K562 (cell line): ENCODE measurements around the gene KNL1. TPM values are rescaled to one million over a fixed set of nuclear protein-coding genes. Genes with fewer than 3 reads are reported as not detected.

ENCODE experiments used
- CEBPZ ChIP-seq: fragments of 150-350 bp; IDR thresholded peaks from 2 replicates; pipeline ENCODE4 v1.6.1; 2014; ENCODE audit warnings: low read depth, mild to moderate bottlenecking, low read length, borderline replicate concordance
- E2F6 ChIP-seq, 2 experiments: IDR thresholded peaks; 2 replicates each; pipeline ENCODE4 v1.6.1; 2011; ENCODE audit warnings: borderline replicate concordance in 1 of 2, control low read depth in 1 of 2, low read depth in 1 of 2, low read length in 1 of 2, mild to moderate bottlenecking in 1 of 2, mixed read lengths in 1 of 2, moderate library complexity in 1 of 2; ENCODE audit not compliant: insufficient read depth in 1 of 2, insufficient read length in 1 of 2, poor library complexity in 1 of 2, severe bottlenecking in 1 of 2; ENCODE audit errors: extremely low read depth in 1 of 2
- FOS ChIP-seq: IDR thresholded peaks from 3 replicates; pipeline ENCODE4 v1.6.1; 2011; ENCODE audit not compliant: insufficient read length; ENCODE audit errors: extremely low read depth
- FOXA3 ChIP-seq, 2 experiments: fragments of 450-650 bp in 1 of 2; sonication (generic) in 1 of 2; formaldehyde crosslinking; IDR thresholded peaks in 1 of 2; conservative IDR thresholded peaks in 1 of 2; 2 replicates each; pipeline versions ENCODE4 v1.4.0 to v1.8.0; 2020 to 2022; ENCODE audit warnings: mild to moderate bottlenecking in 2 of 2, missing genetic modification reagents in 1 of 2
- GABPB2 ChIP-seq: fragments of 250-450 bp; sonication (Bioruptor Pico); conservative IDR thresholded peaks from 2 replicates; pipeline ENCODE4 v1.5.1; 2021; ENCODE audit warnings: mild to moderate bottlenecking
- HCFC1 ChIP-seq: IDR thresholded peaks from 2 replicates; pipeline ENCODE4 v1.6.1; 2012; ENCODE audit warnings: low read depth, low read length, improper control_type of control experiment
- HEY1 ChIP-seq: fragments of 250-450 bp; sonication (Bioruptor Pico); IDR thresholded peaks from 2 replicates; pipeline ENCODE4 v1.5.0; 2020; ENCODE audit warnings: mild to moderate bottlenecking, moderate library complexity, borderline replicate concordance
- HMBOX1 ChIP-seq: sonication (generic); IDR thresholded peaks from 2 replicates; pipeline ENCODE4 v1.6.1; 2016
- KAT2B ChIP-seq: IDR thresholded peaks from one replicate; pipeline ENCODE4 v1.6.1; 2012; ENCODE audit warnings: low read depth, mild to moderate bottlenecking, control low read depth, inconsistent platforms, low read length, moderate library complexity
- MBD1 ChIP-seq: fragments of 250-450 bp; sonication (Bioruptor Pico); IDR thresholded peaks from 2 replicates; pipeline ENCODE4 v1.8.0; 2022; ENCODE audit warnings: inconsistent platforms
- MIER1 ChIP-seq: fragments of 450-650 bp; IDR thresholded peaks from 2 replicates; pipeline ENCODE4 v1.6.1; 2016; ENCODE audit warnings: antibody characterized with exemption, mild to moderate bottlenecking, low read depth
- PCBP1 ChIP-seq: fragments of 200-400 bp; formaldehyde crosslinking; IDR thresholded peaks from 2 replicates; pipeline ENCODE4 v1.6.1; 2018; ENCODE audit warnings: mild to moderate bottlenecking, low read depth, low read length; ENCODE audit not compliant: poor library complexity, severe bottlenecking
- PHTF2 ChIP-seq: fragments of 250-450 bp; sonication (Bioruptor Pico); IDR thresholded peaks from 2 replicates; pipeline ENCODE4 v1.5.0; 2021; ENCODE audit warnings: mild to moderate bottlenecking
- SAFB ChIP-seq: fragments of 200-400 bp; formaldehyde crosslinking; IDR thresholded peaks from 2 replicates; pipeline ENCODE4 v1.6.1; 2017; ENCODE audit warnings: low read depth, low read length, borderline replicate concordance
- TEAD1 ChIP-seq, 2 experiments: fragments of 450-650 bp in 1 of 2; sonication (generic) in 1 of 2; formaldehyde crosslinking; IDR thresholded peaks; 2 replicates each; pipeline versions ENCODE4 v1.4.0 to v1.8.0; 2020 to 2022; ENCODE audit warnings: mild to moderate bottlenecking in 2 of 2, missing genetic modification reagents in 1 of 2
- ZC3H4 ChIP-seq: sonication (generic); formaldehyde crosslinking; IDR thresholded peaks from 2 replicates; pipeline ENCODE4 v1.9.0; 2021; ENCODE audit warnings: missing genetic modification reagents, borderline replicate concordance
- ZNF280B ChIP-seq: fragments of 250-450 bp; sonication (Bioruptor Pico); IDR thresholded peaks from 2 replicates; pipeline ENCODE4 v1.5.1; 2021; ENCODE audit warnings: mild to moderate bottlenecking
- ZNF324 ChIP-seq: fragments of 250-450 bp; sonication (Bioruptor Pico); IDR thresholded peaks from 2 replicates; pipeline ENCODE4 v1.4.0; 2020; ENCODE audit warnings: mild to moderate bottlenecking
- polyA plus RNA-seq, 8 experiments: library from polyadenylated mRNA; depleted of rRNA in 4 of 8; stranded (reverse) in 5 of 8; unstranded in 3 of 8; fragments of >200 nt; fragmentation: Nextera tagmentation in 2 of 8; fragmentation: Illumina TruSeq in 1 of 8; extraction: Ambion mirVana in 2 of 8; extraction: Trizol in 1 of 8; gene quantifications; 2 replicates each; pipeline versions ENCODE4 v1.2.1 to v1.2.3, GENCODE V29; 2011 to 2014; ENCODE audit warnings: inconsistent platforms in 1 of 8, missing spikeins in 1 of 8
- total RNA-seq, 7 experiments: library from RNA; depleted of rRNA in 6 of 7; stranded (reverse); fragments of >200 nt in 6 of 7; fragmentation: Illumina TruSeq in 2 of 7; extraction: Trizol in 2 of 7; gene quantifications; 2 replicates each; pipeline versions ENCODE4 v1.2.1 to v1.2.3, GENCODE V29; 2011 to 2021; ENCODE audit warnings: low replicate concordance in 1 of 7

KNL1 gene
- total and polyA plus RNA-seq, 9 of the 15 experiments (the other 6 are each of a cell fraction or from before 2014, with no cell fraction given) = 14.5 to 65.4 (median 34.6) TPM

GRCh38 chr15:40564591-40565332, 29.3 kb upstream of the KNL1 start, which contains the start of gene CCDC32 (continued):
- TF ChIP-seq ZC3H4 (no peak), FOXA3 (CRISPR knock-in tag; conservative IDR thresholded peaks at IDR 0.05 in 1 of 2, IDR thresholded peaks at IDR 0.05 in 1 of 2) (no peak), PCBP1 (no peak), GABPB2 (no peak), TEAD1 (CRISPR knock-in tag; IDR thresholded peaks at IDR 0.05) (peak in 1 of 2 experiments; percentile 62; a peak in 1 of 4 replicates), PHTF2 (CRISPR knock-in tag) (no peak), E2F6 (IDR thresholded peaks at IDR 0.05; ENCODE audit: borderline replicate concordance in 1 of 2, extremely low read depth in 1 of 2, insufficient read depth in 1 of 2, insufficient read length in 1 of 2, low read depth in 1 of 2, low read length in 1 of 2, poor library complexity in 1 of 2, severe bottlenecking in 1 of 2) (peak; percentile 86 to 87), HEY1 (CRISPR knock-in tag) (no peak), HCFC1 (0 out of 2 replicates have a peak, but pooled peaks have one; percentile 8), CEBPZ (no peak), MBD1 (CRISPR knock-in tag) (no peak), KAT2B (no peak), ZNF280B (CRISPR knock-in tag) (no peak), SAFB (no peak), FOS (peak; percentile 51), HMBOX1 (no peak), MIER1 (no peak), ZNF324 (no peak)
